ENCODE measurements around the gene HOXD11. TPM values are rescaled to one million over a fixed set of nuclear protein-coding genes. Genes with fewer than 3 reads are reported as not detected.

HOXD11 gene
- total RNA-seq, 1 donor from 2014 or later = not detected

DNA sequence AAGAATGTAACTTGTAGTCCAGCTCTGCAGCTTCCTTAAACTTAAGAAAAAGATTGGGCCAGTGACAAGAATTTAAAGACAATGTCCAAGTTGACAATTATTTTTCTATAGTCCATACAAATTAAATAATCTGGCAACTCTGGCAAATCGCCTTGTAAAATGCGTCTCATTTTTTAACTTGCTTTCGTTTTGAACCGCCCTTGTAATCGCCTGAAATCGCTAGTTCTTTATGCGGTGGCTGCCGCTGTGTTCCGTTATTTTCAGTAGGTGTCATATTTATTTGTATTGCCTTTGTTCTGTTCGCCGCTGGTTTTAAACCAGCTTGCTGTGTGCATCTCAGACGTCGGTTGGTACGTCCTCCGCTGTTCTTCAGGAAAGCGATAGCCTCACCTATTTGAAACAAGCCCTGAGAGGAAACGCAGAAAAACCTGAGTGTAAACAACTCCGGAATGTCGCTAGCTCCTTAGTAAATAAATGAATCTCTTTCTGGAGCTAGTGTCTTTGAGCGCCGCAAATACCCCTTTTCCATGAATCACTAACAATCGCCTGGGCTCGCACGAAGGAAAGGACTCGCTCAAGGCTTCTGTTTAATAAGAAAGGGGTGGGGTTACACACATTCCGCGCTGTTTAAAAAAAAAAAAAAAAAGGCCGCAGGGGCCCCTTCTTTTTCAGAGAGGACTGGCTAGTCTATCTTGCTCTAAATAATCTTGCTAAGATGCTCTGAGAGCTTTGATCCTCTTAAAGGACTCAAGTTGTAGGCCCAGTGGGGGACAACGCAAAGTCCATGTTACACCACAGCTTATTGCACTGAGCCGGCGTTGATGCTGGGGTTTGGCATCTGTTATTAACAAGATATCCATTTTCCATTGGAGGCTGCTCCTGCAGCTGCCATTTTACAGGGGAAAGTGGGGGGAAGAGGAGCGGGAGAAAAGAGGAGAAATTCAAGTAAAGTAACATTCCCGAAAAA is 25.4 kb downstream of the HOXD11 start:
- TF ChIP-seq, protein P1, sequence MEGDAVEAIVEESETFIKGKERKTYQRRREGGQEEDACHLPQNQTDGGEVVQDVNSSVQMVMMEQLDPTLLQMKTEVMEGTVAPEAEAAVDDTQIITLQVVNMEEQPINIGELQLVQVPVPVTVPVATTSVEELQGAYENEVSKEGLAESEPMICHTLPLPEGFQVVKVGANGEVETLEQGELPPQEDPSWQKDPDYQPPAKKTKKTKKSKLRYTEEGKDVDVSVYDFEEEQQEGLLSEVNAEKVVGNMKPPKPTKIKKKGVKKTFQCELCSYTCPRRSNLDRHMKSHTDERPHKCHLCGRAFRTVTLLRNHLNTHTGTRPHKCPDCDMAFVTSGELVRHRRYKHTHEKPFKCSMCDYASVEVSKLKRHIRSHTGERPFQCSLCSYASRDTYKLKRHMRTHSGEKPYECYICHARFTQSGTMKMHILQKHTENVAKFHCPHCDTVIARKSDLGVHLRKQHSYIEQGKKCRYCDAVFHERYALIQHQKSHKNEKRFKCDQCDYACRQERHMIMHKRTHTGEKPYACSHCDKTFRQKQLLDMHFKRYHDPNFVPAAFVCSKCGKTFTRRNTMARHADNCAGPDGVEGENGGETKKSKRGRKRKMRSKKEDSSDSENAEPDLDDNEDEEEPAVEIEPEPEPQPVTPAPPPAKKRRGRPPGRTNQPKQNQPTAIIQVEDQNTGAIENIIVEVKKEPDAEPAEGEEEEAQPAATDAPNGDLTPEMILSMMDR (IDR thresholded peaks at IDR 0.05; ENCODE audit: partially characterized antibody, unreplicated experiment) = no peak
- no peak overlapping the region for H3K27ac Mint-ChIP-seq (ENCODE audit: unreplicated experiment)
- no peak overlapping the region for H3K4me3 Mint-ChIP-seq (ENCODE audit: unreplicated experiment)
- H3K9me3 Mint-ChIP-seq (ENCODE audit: unreplicated experiment) = peaks cover 30% of the 10 kb centered on the region
- no peak for DNase-seq
- H3K4me1 Mint-ChIP-seq (ENCODE audit: low read depth, unreplicated experiment) = peaks cover 7% of the 10 kb centered on the region
- peaks cover 63% of the 10 kb centered on the region for H3K27me3 Mint-ChIP-seq (ENCODE audit: unreplicated experiment)
- no peaks in the 10 kb centered on the region for H3K36me3 Mint-ChIP-seq (ENCODE audit: unreplicated experiment)

DNA sequence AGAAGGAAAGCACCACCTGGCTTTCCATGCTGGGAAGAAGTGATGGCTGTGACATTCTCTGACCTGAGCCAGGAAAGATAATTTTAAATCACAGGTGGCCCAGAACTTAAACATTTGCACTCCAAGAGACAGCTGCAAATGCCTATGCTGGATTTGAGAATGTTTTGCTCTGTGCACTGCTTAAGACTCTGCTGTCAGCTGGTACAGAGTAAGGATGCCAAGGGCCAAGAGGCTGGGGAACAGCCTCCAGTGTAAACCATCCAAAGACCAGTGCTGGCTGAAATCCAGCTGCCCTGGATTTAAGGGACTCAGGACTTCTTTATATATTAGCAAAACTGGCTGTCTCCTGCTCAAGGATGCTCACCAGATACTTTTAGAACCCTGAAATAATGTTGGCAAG is 26.3 kb downstream of the HOXD11 start:
- Mint-ChIP-seq H3K27me3 (ENCODE audit: unreplicated experiment) (peaks cover 62% of the 10 kb centered on the region), H3K36me3 (ENCODE audit: unreplicated experiment) (peaks cover 3% of the 10 kb centered on the region), H3K9me3 (ENCODE audit: unreplicated experiment) (peaks cover 28% of the 10 kb centered on the region), H3K27ac (ENCODE audit: unreplicated experiment) (no peak overlapping the region), H3K4me3 (ENCODE audit: unreplicated experiment) (no peak overlapping the region), H3K4me1 (ENCODE audit: low read depth, unreplicated experiment) (peaks cover 2% of the 10 kb centered on the region)
- no peak for DNase-seq
- TF ChIP-seq, protein P1 (IDR thresholded peaks at IDR 0.05; ENCODE audit: partially characterized antibody, unreplicated experiment) = no peak

DNA sequence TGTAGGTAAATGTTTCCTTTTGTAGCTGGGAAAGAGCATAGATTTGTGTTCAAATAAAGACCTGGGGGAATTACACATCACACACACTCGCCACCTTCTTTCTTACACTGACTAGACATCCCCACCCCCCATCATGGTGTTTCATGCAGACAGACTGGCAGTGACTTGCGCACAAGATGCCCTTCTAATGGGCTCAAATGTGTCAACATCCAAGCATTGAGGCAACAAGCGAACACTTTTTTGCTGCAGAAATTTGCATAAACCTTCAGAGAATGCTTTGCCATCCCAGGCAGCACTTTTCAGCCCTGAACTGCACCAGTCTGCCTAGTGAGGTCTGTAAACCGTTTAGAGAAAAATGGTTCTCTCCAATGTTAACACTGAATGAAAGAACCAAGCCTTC is 27.0 kb downstream of the HOXD11 start:
- Mint-ChIP-seq H3K4me1 (ENCODE audit: low read depth, unreplicated experiment) (peaks cover 2% of the 10 kb centered on the region), H3K27me3 (ENCODE audit: unreplicated experiment) (peaks cover 63% of the 10 kb centered on the region), H3K27ac (ENCODE audit: unreplicated experiment) (no peak overlapping the region), H3K4me3 (ENCODE audit: unreplicated experiment) (no peak overlapping the region), H3K36me3 (ENCODE audit: unreplicated experiment) (peaks cover 5% of the 10 kb centered on the region), H3K9me3 (ENCODE audit: unreplicated experiment) (peaks cover 30% of the 10 kb centered on the region)
- DNase-seq = no peak
- TF ChIP-seq, protein P1 (IDR thresholded peaks at IDR 0.05; ENCODE audit: partially characterized antibody, unreplicated experiment) = no peak

DNA sequence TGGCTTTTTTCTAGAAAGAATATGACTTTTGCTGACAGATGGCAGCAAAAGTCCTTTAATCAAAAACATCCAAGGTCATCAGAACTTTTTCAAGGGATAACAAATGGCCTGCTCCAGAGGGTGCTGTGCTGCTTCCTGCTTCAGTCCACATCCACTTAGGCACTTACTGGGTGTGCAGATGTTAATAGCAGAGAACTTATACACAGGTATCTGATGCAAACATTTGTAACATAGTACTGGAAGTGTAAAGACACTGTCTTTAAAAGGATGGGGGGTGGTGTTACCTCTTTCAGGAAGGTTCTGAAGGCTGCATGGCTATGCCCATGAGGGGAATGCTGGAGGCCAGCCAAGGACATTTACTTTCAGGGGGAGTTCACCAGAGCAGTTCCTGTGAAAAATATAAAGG is 28.0 kb downstream of the HOXD11 start:
- peaks cover 5% of the 10 kb centered on the region for H3K36me3 Mint-ChIP-seq (ENCODE audit: unreplicated experiment)
- peaks cover 65% of the 10 kb centered on the region for H3K27me3 Mint-ChIP-seq (ENCODE audit: unreplicated experiment)
- peaks cover 2% of the 10 kb centered on the region for H3K4me1 Mint-ChIP-seq (ENCODE audit: low read depth, unreplicated experiment)
- H3K27ac Mint-ChIP-seq (ENCODE audit: unreplicated experiment) = no peak overlapping the region
- TF ChIP-seq, protein P1 (IDR thresholded peaks at IDR 0.05; ENCODE audit: partially characterized antibody, unreplicated experiment) = no peak
- no peak overlapping the region for H3K4me3 Mint-ChIP-seq (ENCODE audit: unreplicated experiment)
- peaks cover 32% of the 10 kb centered on the region for H3K9me3 Mint-ChIP-seq (ENCODE audit: unreplicated experiment)
- DNase-seq = no peak
